ENCODE data around the gene ZNF771.

GRCh38 chr16:30375864-30376263, 31.5 kb upstream of the ZNF771 start:
- no peak for TF ChIP-seq CTCF (optimal IDR thresholded peaks at IDR 0.05 in 1 of 3, IDR thresholded peaks at IDR 0.05 in 1 of 3, conservative IDR thresholded peaks at IDR 0.05 in 1 of 3; ENCODE audit: extremely low read depth in 1 of 3, insufficient read depth in 2 of 3, low read length in 3 of 3)
- no peak for TF ChIP-seq EZH2 (IDR thresholded peaks at IDR 0.05; ENCODE audit: low read length)
